Measurements from ENCODE around the gene BIRC2.
"Not testable (repeated sequence)": the region's sequence is repeated elsewhere in the genome, so short reads cannot be mapped to it uniquely, and the experiment has no call there.

The BIRC2 gene

GRCh38 chr11:102346748-102347461, at the start of gene BIRC2:
Gene BIRC2 (plus strand): TSS chr11:102347214. CDS start chr11:102349855, 2,641 bp downstream.
- peak; percentile 94 for DNase-seq (ENCODE audit: low spot score)

GRCh38 chr11:102300837-102301236, 46.2 kb upstream of the BIRC2 start:
- not testable (repeated sequence) for DNase-seq (ENCODE audit: low spot score)

GRCh38 chr11:102302241-102302640, 44.8 kb upstream of the BIRC2 start:
- no peak for DNase-seq (ENCODE audit: low spot score)

- no peak for DNase-seq (ENCODE audit: low spot score)
These were observed 42.3 kb upstream of the BIRC2 start for GRCh38 chr11:102304686-102305085.

GRCh38 chr11:102305352-102306047, 41.5 kb upstream of the BIRC2 start:
- no peak for DNase-seq (ENCODE audit: low spot score)

GRCh38 chr11:102306048-102306597, 40.9 kb upstream of the BIRC2 start:
- DNase-seq (ENCODE audit: low spot score): peak; percentile 60

- DNase-seq (ENCODE audit: low spot score): no peak
These were observed 39.9 kb upstream of the BIRC2 start for GRCh38 chr11:102306817-102307726.

GRCh38 chr11:102307727-102308038, 39.3 kb upstream of the BIRC2 start:
- DNase-seq (ENCODE audit: low spot score): no peak

- no peak for DNase-seq (ENCODE audit: low spot score)
These were observed 37.1 kb upstream of the BIRC2 start for GRCh38 chr11:102309621-102310541.

- no peak for DNase-seq (ENCODE audit: low spot score)
These were observed 34.3 kb upstream of the BIRC2 start for GRCh38 chr11:102312667-102313066.

- DNase-seq (ENCODE audit: low spot score): no peak
These were observed 33.6 kb upstream of the BIRC2 start for GRCh38 chr11:102313238-102313940.

GRCh38 chr11:102314784-102315183, 32.2 kb upstream of the BIRC2 start:
- DNase-seq (ENCODE audit: low spot score): no peak

- DNase-seq (ENCODE audit: low spot score): no peak
These were observed 30.6 kb upstream of the BIRC2 start for GRCh38 chr11:102316346-102316904.

- DNase-seq (ENCODE audit: low spot score): peak; percentile 76
These were observed 29.8 kb upstream of the BIRC2 start, which contains the start of gene BIRC3 for GRCh38 chr11:102317099-102317767. Gene BIRC3 (plus strand): TSS chr11:102317484. CDS start chr11:102324510, 7,026 bp downstream.

- no peak for DNase-seq (ENCODE audit: low spot score)
These were observed 29.3 kb upstream of the BIRC2 start for GRCh38 chr11:102317768-102318103.

GRCh38 chr11:102318469-102318868, 28.5 kb upstream of the BIRC2 start:
- no peak for DNase-seq (ENCODE audit: low spot score)

- no peak for DNase-seq (ENCODE audit: low spot score)
These were observed 27.5 kb upstream of the BIRC2 start for GRCh38 chr11:102319544-102319943.

- DNase-seq (ENCODE audit: low spot score): no peak
These were observed 26.8 kb upstream of the BIRC2 start for GRCh38 chr11:102320188-102320587.

GRCh38 chr11:102320679-102321078, 26.3 kb upstream of the BIRC2 start:
- DNase-seq (ENCODE audit: low spot score): peak; percentile 71

- DNase-seq (ENCODE audit: low spot score): no peak
These were observed 24.5 kb upstream of the BIRC2 start for GRCh38 chr11:102322560-102322959.
